ENCODE results near the gene LUC7L2. TPM values are rescaled to one million over a fixed set of nuclear protein-coding genes. Genes with fewer than 3 reads are reported as not detected.

The LUC7L2 gene
- total and polyA plus RNA-seq, 11 donors: 29.4 to 55.4 (median 46.2) TPM

- peak overlapping the region; percentile 95 to 100 (median 99) for H3K27ac ChIP-seq
- intact Hi-C loops (cut with DNase I): loop anchor here in 9 of 10 donors (1.0 to 2.0 kb wide), 3 partner anchors 17 to 18 kb away; partner anchors contain the start of gene FMC1 (in 6 of the 9)
- 2 to 8% (median 5%) methylated on average over 27 to 39 of the region's 39 CpGs for WGBS, 4 donors
- H3K27me3 ChIP-seq: no peaks in the 10 kb centered on the region
- H3K9me3 ChIP-seq: no peaks in the 10 kb centered on the region
- TF ChIP-seq CTCF (IDR thresholded peaks at IDR 0.05) (no peak), POLR2A (IDR thresholded peaks at IDR 0.05) (no peak)
- H3K4me1 ChIP-seq: peaks cover 5 to 42% (median 30%) of the 10 kb centered on the region in 12 donors
- peaks cover 0 to 10% (median 6%) of the 10 kb centered on the region in 9 donors for H3K36me3 ChIP-seq
- ATAC-seq (peak in 3 of 4 donors; percentile 2 to 24 (median 5)), DNase-seq (no peak)
- peak overlapping the region; percentile 79 to 100 (median 92) for H3K4me3 ChIP-seq
Measured at GRCh38 chr7:139358541-139359365, 941 bp upstream of the LUC7L2 start.

GRCh38 chr7:139360210-139360947, 685 bp downstream of the LUC7L2 start:
- WGBS, 4 donors: 0 to 1% (median 0%) methylated on average over 30 to 47 of the region's 47 CpGs
- H3K4me1 ChIP-seq: peaks cover 5 to 52% (median 32%) of the 10 kb centered on the region in 12 donors
- no peaks in the 10 kb centered on the region for H3K9me3 ChIP-seq
- peak overlapping the region; percentile 79 to 100 (median 92) for H3K4me3 ChIP-seq
- no peaks in the 10 kb centered on the region for H3K27me3 ChIP-seq
- DNase-seq (peak; percentile 97 to 98 (median 97)), ATAC-seq (peak; percentile 86 to 89 (median 88))
- intact Hi-C loops (cut with DNase I): no loop called here
- no peak for TF ChIP-seq CTCF (IDR thresholded peaks at IDR 0.05)
- TF ChIP-seq POLR2A (IDR thresholded peaks at IDR 0.05): peak in 1 of 2 donors; percentile 51
- H3K36me3 ChIP-seq: peaks cover 0 to 25% (median 19%) of the 10 kb centered on the region in 9 donors
- peak overlapping the region; percentile 95 to 100 (median 99) for H3K27ac ChIP-seq

- ATAC-seq: no peak
- WGBS, 4 donors: 0 to 3% (median 0%) methylated on average over 2 of the region's 2 CpGs
Measured at GRCh38 chr7:139360948-139361307, 1.2 kb downstream of the LUC7L2 start.

More at GRCh38 chr7:139360948-139361307, 1.2 kb downstream of the LUC7L2 start:
- Histone ChIP-seq H3K27ac (peak overlapping the region in 11 of 12 donors; percentile 98 to 100 (median 99)), H3K36me3 (peaks cover 0 to 30% (median 20%) of the 10 kb centered on the region in 9 donors), H3K4me1 (peaks cover 5 to 56% (median 34%) of the 10 kb centered on the region in 12 donors), H3K4me3 (peak overlapping the region; percentile 79 to 100 (median 92)), H3K27me3 (no peaks in the 10 kb centered on the region), H3K9me3 (no peaks in the 10 kb centered on the region)
- intact Hi-C loops (cut with DNase I): no loop called here
- TF ChIP-seq CTCF (IDR thresholded peaks at IDR 0.05) (no peak), POLR2A (IDR thresholded peaks at IDR 0.05) (no peak)
- DNase-seq: no peak

Data from heart left ventricle (tissue), 16 donors.